Measurements from ENCODE around the gene U2AF2.

U2AF2 gene

GRCh38 chr19:55644191-55644833 is 10.5 kb upstream of the U2AF2 start:
- DNase-seq, result no peak

GRCh38 chr19:55644842-55645511 is 9.9 kb upstream of the U2AF2 start:
- no peak for DNase-seq

GRCh38 chr19:55645512-55645881 is 9.3 kb upstream of the U2AF2 start:
- no peak for DNase-seq

GRCh38 chr19:55646889-55647731 is 7.7 kb upstream of the U2AF2 start:
- DNase-seq, result no peak

- peak; percentile 64 for DNase-seq
These were observed 6.9 kb upstream of the U2AF2 start, which contains the start of gene CCDC106 for GRCh38 chr19:55647732-55648584. Gene CCDC106, plus strand, starts transcription at chr19:55648212. Its CDS starts 835 bp downstream, at chr19:55649047.

- no peak for DNase-seq
These were observed 6.1 kb upstream of the U2AF2 start for GRCh38 chr19:55648585-55649267.

GRCh38 chr19:55649268-55650125 is 5.3 kb upstream of the U2AF2 start:
- DNase-seq, result no peak

GRCh38 chr19:55650126-55650557 is 4.7 kb upstream of the U2AF2 start:
- DNase-seq, result no peak

GRCh38 chr19:55650602-55651230 is 4.1 kb upstream of the U2AF2 start:
- DNase-seq, result no peak

GRCh38 chr19:55651236-55651635 is 3.6 kb upstream of the U2AF2 start:
- DNase-seq, result no peak

GRCh38 chr19:55652311-55653128 is 2.3 kb upstream of the U2AF2 start:
- DNase-seq, result no peak

GRCh38 chr19:55653651-55654322 is 1.0 kb upstream of the U2AF2 start:
- DNase-seq, result peak; percentile 97

- peak; percentile 98 for DNase-seq
These were observed 440 bp upstream of the U2AF2 start for GRCh38 chr19:55654323-55654867.

GRCh38 chr19:55655648-55656040 is 809 bp downstream of the U2AF2 start:
- no peak for DNase-seq

- no peak for DNase-seq
These were observed 1.7 kb downstream of the U2AF2 start for GRCh38 chr19:55656552-55656951.

GRCh38 chr19:55656988-55657747 is 2.3 kb downstream of the U2AF2 start:
- no peak for DNase-seq

- DNase-seq, result no peak
These were observed 4.1 kb downstream of the U2AF2 start for GRCh38 chr19:55658846-55659459.

GRCh38 chr19:55659822-55660221 is 5.0 kb downstream of the U2AF2 start:
- no peak for DNase-seq

Data from NCI-H1092 (cell line).